ENCODE data around the gene KCNMB2.
"Not testable (repeated sequence)": the region's sequence is repeated elsewhere in the genome, so short reads cannot be mapped to it uniquely, and the experiment has no call there.

KCNMB2 gene

DNA sequence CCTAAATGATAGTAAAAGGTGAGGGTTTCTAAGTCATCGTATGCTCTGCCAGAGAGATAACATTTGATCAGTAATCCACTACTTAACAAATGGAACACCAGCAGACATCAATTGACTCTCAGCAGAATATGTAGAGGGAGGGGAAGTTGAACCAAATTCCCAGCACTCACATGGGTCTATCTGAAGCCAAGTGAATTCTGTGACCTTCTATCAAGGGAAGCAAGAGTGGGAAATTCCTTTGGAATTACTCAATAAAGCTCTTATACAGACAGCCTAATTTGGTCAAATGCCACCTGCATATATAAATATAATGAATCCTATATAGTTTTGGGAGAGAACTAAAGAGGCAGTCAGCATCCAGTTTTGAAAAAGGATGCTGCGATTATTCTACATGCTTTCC is 15.8 kb upstream of the KCNMB2 start:
- no peak for DNase-seq

DNA sequence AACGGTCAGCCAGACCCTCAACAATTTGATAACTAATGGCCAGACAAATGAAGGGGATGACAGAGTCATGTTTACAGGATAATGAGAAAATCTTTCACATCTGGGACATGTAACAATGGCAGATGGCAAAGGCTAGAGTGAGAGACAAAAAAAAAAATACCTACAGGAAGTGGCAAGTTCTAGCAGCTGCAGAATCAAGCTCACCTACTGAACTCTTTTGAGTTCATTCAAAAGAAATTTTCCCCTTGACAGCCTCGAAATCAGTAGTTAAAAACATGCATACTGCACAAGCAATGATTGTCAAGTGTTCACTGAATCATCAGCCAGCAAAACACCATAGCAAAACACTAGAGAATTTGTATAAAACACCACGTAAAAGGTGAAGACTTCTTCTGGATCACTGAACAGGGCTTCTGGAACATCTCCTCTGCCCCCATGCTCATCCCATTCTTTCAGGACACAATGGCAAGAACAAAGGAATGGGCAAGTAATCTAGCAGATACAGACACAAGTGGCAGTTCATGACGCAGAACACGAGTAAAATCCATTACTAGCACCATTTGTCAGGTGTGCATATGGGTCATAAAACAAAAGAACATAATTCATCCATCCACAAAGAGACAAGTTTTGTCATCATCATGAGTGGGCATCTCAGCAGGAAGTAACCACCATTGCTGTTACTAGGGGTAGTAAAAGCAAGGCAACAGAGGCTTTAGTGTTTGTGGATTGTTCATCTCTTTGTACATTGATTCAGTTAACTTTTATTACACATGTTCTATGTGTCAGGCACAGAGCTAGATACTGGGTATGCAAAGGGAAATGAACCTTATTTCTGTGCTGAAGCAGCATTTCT is 13.8 kb upstream of the KCNMB2 start:
- no peak for DNase-seq

DNA sequence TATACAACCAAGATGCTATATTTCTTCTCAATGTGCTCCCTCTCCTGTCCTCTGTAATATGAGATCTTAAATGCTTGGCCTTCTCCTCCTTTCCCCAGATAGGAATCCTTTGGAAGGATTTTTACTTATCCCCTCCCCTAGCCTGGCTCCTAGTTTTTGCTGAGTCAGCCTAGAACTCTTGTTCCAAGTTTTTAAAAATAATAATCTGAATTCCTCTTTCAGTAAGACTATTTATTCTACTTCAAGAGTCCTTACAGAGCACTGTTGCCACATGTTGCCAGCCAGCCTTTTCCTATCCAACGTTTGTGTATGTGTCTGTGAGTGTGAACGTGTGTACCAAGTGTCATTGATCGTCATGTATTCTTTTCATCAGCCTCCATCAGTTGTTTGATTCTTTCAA is 11.0 kb upstream of the KCNMB2 start:
- no peak for DNase-seq

DNA sequence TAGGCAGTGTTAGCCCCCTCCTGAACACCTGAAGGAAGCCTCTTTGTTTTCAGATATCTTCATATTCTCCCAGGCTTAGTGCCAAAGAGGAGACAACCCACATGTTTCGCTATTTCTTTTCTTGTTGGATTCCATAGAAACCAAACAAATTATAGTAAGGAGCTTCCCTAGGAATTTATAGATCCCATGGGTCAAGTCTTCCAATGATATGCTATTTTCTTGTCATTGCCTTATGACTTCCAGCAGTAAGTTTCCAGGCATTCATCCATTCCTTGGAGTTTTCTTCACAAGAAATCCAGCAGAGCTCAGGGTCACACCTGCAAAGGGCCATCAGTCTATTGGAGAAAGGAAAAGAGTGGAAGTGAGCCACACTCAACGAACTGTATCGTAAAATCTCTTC is 9.9 kb upstream of the KCNMB2 start:
- no peak for DNase-seq

DNA sequence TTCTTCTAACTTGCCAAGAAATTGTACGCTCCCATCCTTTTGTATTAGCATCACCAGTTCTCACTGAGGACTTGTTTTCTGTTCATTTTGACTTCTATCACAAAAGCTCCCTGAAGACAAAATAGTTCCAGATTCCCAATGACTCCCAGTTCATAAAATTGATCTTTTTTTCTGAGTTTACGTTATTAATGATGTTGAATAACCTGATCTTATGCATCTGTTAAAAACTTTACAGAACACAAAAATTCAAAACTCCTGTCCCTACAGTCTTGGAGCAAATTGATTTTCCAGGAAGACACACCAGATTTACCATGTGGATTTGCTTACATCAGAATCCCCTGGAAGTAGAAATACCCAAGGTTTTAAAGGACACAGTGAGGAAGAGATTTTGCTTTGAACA is 8.3 kb upstream of the KCNMB2 start:
- no peak for DNase-seq

DNA sequence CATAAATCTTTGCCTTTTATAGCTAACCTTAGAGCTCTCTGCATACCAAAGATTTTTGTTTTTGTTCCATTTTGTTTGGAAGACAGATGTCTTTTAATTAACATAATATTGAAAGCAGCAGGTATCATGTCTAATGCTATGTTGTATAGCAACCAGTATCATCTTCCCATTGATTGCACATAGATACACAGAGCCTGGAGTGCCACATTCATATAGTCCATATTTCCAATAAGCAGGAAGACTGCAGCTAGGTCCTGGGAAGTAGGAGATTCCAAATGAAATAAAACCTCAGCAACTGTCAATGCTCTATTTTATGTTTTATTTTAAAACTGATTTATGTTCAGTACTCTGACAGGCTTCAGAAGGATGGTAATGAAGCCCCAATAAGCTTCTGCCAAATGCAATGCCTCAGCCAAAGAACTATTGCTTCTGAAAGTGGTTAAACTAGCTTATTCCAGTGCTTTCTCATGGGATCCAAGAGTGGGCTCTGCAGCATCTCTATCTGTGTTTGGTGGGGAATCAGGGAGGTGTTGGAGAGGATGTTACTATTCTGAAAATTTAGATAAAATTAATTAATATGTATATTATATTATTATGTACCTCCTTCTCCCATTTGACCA is 6.5 kb upstream of the KCNMB2 start:
- no peak for DNase-seq

DNA sequence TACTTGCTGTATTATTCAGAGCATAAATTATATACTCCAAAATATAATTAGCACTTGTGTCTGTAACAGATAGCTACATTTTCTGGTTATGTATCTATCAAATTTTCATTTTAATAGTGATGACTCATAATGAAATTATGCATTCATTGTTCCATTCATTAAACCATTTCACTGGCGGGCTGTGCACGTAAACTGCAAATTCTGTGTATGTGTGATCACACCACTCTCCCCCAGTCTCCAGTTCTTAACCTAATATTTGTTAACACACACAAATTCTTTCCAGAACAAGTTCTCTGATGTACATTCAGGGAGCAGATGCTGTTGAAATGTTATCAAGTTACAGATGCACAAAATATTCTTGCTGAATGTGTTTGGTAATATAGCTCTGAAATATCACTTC is 3.8 kb upstream of the KCNMB2 start:
- no peak for DNase-seq

DNA sequence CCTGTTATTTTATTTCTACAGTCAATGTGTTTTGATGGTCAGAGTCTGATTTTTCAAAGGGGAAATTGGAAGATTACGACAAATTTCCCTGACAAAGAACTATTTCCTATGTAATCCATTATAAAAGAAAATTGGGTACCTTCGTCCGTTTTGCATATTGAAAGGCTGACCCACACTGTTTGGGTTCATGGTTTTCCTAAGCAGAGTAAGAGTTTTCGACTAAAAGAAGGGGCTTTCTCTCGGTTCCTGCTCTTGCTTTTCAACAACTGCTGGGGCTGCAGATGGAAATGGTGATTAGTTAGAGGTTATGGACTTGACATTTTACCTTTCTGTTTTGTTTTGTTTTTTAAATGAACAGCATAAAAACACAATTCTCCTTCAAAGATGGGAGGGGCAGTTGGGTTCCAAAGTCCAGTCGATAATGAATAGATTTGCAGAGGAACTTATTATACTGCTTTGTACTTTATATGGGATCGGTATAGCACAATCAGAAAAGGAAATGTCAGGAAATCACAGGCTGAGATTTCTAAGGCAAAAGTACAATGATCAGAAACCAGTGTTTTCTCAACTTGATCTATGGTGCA is 978 bp downstream of the KCNMB2 start:
- DNase-seq: no peak

DNA sequence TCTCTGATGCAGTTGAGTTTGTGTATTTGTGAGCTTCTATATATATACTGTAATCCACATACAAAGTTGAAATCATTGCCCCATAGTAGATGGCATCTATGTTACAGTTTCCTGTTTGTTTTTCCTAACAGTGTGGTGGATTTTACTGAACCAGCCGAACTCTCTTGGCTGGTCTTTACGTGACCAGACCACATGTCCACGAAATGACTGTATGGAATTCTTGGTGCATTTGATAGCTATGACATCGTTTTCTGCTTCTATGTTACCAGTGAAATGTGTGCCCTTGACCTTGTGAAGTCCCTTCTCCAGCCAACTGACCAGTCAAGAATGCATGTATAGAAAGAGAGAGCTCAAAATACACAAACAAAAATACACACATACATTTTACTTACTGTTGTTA is 1.8 kb downstream of the KCNMB2 start:
- no peak for DNase-seq

DNA sequence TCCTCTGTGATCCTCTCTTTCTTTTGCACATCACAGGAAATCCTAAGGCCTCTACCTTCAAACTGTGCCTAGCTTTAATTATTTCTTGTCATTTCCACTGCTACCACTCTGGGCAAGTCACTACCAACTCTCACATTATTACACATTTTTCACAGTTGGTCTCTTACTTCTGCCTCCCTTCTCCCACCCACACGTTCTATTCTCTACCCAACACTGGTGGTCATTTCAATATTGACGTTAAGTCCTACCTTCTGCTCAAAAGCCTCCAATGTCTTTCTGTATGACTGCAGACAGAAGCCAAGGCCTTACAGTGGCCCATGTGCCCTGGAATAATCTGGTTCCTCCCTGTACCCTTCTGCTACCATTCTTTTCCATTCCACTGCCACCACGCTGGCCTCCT is 3.9 kb downstream of the KCNMB2 start:
- DNase-seq: no peak

DNA sequence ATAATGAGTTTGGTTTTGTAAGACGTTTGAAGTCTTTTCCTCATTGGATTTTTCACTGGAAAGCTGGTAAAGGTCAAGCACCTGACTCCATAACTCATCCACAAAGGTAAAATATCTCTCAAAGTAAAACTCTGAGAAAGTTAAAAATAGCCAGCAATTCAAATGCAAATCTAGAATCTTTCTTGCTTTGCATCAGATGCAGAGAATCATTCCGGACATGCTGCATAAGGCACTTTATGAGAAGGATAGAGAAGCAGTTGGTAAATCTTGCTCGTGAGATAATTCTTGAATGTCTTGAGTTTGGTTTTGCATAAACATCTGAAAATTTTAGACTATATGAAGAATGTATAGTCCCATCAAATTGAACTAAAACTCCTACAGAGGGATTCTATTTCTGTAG is 9.1 kb downstream of the KCNMB2 start:
- DNase-seq: no peak

DNA sequence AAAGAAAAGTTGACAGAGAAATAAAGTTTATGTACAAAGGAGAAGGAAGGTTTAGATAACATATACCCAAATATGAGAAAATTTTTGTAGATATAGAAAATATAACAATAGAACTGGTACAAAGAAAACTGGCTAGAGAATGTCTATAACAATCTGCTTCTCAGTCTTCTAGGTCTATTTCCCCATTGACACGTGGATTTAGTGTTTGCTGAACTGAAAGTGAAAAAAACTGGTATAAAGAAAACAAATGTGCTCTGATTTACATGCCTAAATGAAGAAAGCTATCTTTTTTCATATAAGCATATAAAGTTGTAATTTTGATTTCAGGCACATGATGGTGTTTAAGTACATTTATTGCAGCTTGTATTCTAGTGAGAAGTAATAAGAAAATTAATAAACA is 9.8 kb downstream of the KCNMB2 start:
- no peak for DNase-seq

DNA sequence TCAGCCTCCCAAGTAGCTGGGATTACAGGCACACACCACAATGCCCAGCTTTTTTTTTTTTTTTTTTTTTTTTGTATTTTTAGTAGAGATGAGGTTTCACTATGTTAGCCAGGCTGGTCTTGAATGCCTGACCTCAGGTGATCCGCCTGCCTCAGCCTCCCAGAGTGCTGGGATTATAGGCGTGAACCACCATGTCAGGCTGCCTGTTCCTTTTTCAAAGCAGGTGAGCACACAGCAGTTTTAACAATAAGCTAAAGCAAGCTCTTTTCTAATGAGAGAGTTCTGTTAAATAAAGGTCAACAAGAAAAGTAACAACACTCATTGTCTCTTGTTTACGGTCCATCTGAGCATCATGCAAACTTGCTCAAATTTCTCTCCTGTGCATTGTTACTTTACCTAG is 13.2 kb downstream of the KCNMB2 start:
- not testable (repeated sequence) for DNase-seq

DNA sequence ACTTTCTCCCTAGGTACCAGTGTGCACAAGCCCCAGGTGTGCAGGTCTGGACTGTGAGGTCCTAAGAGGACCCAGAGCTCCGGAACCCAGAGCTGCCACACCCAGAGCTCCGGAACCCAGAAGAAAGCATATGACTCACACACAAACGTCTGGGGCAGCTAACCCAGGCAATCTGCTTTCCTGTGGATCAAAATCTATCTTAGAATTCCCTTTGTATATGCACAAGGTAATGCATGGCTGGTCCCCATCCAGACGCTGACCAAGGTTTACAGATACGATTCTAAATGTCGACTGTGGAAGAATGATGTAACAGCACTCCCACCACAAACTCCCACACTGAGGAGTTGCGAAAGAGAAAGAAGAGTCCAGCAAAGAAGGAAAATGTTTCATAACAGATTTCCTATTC is 15.7 kb downstream of the KCNMB2 start:
- no peak for DNase-seq

DNA sequence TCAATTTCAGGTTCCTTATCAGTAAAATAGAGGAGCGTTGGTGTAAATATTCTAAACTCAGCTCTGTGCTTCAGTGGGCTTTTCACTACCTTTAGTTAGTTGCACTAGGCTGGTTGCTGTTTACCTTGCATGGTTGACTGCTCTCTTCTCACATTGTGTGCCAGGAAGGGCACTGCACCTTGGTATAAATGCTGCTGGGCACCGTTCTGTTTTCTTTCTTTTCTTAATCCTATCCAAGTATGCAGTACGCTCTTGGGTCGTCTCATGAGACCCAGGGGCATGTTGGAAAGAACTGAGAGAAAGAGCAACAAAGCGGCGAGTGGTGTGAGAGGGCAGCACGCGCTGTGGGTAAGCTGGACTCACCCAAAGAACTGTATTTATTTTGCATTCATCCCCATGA is 22.4 kb downstream of the KCNMB2 start:
- no peak for DNase-seq

DNA sequence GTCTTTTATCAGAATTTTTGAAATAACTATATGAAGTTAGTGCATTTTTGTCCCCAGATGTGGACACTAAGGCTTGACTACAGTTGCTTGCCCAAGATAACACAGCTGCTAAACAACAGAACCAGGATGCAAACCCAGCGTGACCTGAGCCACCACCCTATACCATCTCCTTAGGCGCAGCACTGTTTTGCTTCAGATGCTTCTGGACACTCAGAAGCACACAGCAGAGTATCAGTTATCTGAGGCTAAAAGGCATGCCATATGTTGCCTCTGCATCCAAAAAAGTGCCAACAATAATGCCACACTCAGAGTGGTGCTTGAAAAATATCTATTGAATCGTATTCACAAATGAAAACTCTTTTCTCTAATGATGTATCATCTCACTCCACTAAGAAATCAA is 24.5 kb downstream of the KCNMB2 start:
- no peak for DNase-seq

DNA sequence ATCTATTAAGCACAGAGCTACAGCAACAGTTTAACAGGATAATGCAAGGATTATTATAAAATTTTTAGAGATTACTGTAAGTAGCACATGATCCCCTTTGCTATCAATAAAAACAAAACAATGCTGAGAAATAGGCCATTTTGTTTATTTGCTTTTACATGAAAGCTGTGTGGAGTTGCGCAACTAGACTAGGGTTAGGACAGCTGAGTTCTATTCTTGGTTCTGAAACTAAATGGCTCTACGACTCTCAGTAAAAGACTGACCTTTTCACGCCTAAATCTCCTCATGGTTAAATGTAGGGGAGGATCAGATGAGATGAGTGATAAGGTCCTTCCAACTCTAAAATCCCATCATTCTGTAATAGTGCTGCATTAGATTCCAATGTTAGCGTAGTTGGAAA is 25.0 kb downstream of the KCNMB2 start:
- DNase-seq: no peak

DNA sequence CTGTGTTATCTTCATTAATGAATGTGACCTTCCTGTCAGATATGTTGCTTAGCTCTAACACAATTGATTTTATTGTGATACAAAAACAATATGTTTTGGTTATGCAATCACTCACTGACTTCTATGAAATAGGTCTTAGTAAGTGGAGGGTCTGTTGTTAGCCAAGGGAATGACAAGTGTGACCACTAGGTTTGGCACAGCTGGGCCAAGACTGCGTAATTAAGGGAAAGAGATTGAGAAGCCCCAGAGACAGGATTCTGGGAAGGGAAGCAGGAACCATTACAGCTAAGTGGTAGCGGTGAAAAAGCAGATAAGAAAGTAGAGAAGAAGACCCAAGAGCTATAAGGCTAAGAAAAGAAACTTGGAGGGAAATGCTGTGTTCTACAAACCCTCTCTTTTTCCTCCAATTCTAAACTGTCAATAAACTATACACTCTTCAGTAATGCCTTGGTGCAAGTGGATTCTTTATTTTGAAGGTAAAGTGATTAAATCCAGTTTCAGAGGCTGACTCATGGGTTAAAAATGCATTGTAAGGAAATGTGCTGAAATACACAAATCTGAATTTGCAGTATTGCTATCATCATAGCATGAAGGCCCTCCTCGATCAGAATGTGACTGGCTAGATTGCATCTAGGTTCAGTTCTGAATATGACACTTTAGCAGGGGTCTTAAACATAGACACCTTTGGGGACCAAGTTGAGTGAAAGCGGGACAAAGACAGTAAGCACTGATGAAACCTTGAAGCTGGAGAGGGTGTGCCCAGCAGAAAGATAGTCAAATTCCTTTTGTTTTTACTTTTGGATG is 26.1 kb downstream of the KCNMB2 start:
- DNase-seq: no peak

DNA sequence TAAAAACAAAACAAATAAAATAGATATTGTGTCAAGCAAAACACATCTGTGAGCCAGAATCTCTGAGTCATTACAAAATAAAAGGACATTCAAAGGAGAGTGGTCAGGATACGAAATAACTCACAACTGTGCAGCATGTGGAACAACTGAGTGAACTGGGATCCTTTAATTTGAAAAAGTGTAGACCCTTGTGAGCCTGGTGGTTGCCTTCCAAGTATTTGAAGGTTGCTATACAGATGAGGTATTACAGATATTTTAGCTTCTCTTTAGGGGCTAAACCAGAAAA is 26.7 kb downstream of the KCNMB2 start:
- no peak for DNase-seq

DNA sequence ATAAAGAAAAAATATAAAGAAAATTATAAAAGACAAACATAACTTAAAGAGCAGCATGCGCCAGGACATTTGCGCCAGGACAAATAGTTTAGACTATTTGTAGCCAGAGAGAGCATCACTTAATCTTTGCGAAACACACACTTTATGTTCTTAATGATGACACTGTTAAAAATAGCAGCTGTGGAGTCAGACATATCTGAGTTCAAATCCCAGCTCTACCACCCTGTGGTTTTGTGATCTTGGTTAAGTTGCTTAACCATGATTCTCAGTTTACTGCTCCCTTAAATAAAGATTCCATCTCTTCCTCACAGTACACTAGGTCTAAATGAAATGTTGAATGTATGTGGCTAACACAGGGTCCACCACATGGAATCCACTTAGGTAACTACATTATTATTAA is 31.4 kb downstream of the KCNMB2 start:
- no peak for DNase-seq

DNA sequence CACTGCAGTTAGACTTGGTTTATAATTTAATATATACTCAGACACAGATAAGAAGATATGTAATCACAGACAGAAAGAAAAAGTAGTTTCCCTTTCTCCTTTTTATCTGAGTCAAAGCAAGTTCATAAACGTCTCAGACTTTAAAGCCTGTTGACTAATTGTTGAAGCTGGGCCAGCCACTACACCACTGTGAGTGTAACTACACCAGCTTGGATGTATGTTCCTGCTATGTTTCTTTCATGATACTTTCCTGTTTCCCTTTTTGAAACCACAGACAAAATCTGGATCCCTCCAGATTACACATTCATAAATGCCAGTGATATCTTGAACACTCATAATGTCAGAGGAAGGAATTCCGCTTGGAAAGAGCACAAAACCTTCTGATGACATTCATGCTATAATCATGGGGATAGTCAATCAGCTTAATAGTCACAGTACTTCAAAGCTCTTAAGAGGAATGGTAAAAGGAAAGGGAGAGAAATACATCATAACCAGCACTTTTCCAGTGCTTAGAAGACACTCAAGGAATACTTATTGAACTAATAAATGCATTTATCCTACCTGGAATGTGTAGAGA is 32.0 kb downstream of the KCNMB2 start:
- no peak for DNase-seq

DNA sequence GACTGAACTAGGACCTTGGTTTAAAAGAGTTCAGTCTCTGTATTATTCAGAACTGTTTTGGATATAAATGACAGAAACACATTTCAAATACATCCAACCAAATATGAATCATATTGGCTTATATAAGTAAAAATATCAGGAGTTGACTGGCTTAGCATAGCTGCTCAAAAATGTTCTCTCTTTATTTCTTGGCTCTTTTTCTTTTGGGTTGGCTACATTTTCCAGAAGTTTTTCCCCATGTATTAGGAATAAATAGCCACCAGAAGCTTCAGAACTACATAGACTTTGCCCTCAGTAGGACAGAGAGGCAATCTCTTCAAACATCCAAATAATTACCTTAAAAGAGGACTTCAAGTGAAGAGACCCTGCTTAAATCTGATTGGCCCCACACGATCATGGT is 32.7 kb downstream of the KCNMB2 start:
- no peak for DNase-seq

DNA sequence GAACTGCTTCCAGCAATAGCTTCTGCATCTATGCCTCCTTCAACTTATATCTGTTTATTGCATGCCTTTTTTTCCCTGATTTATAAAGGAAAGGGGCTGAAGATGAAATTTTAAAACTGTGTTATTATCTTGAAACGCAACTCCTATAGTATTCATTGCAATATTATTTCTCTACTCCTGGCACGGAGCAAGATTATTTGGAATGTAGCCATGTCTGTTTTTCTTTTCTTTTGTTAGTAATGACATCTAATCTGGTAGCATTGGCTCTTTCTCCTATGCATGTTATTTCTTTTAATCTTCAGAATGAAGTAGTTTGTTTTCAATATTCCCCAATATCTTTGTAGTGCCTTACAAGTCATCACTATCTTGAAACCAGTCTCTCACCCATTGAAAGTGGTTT is 33.6 kb downstream of the KCNMB2 start:
- no peak for DNase-seq
